GM12875 (cell line): Measurements from ENCODE around the gene SMARCA1.

Source experiments
- H3K4me3 ChIP-seq: one replicate; pipeline ENCODE4 v1.5.1; 2011; ENCODE audit warnings: low read depth, low read length, control low read depth
- TF ChIP-seq, protein P1 (sequence below): IDR thresholded peaks from 2 replicates; pipeline ENCODE4 v1.5.1; 2011; ENCODE audit warnings: low read depth, mild to moderate bottlenecking, control low read depth, inconsistent platforms, low read length, moderate library complexity, borderline replicate concordance; ENCODE audit not compliant: insufficient read depth

Gene SMARCA1

GRCh38 chrX:129545408-129545807, 22.1 kb upstream of the SMARCA1 start:
- TF ChIP-seq, protein P1, sequence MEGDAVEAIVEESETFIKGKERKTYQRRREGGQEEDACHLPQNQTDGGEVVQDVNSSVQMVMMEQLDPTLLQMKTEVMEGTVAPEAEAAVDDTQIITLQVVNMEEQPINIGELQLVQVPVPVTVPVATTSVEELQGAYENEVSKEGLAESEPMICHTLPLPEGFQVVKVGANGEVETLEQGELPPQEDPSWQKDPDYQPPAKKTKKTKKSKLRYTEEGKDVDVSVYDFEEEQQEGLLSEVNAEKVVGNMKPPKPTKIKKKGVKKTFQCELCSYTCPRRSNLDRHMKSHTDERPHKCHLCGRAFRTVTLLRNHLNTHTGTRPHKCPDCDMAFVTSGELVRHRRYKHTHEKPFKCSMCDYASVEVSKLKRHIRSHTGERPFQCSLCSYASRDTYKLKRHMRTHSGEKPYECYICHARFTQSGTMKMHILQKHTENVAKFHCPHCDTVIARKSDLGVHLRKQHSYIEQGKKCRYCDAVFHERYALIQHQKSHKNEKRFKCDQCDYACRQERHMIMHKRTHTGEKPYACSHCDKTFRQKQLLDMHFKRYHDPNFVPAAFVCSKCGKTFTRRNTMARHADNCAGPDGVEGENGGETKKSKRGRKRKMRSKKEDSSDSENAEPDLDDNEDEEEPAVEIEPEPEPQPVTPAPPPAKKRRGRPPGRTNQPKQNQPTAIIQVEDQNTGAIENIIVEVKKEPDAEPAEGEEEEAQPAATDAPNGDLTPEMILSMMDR: no peak
- no peak overlapping the region for H3K4me3 ChIP-seq

DNA sequence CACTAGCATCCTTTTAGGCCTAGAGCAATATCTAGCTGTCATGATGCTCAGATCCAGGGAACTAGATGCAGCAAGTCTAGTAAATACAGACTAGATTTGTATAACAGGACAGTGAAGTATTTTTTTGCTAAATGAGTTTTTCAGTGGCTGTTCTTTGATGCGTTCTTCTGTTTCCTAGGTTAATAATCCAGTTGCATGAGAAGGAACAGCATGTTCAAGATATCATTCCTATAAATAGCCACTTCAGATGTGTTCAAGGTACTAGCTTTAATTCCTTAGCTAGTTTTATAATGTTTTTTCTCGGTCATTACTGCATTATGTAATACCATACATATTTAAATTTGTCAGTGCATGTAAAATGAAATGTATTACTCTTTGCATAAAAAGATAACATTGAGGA, 21.5 kb upstream of the SMARCA1 start:
- H3K4me3 ChIP-seq: no peak overlapping the region
- TF ChIP-seq, protein P1: no peak

GRCh38 chrX:129540722-129541184, 17.5 kb upstream of the SMARCA1 start:
- TF ChIP-seq, protein P1: no peak
- peak overlapping the region; percentile 41 for H3K4me3 ChIP-seq

DNA sequence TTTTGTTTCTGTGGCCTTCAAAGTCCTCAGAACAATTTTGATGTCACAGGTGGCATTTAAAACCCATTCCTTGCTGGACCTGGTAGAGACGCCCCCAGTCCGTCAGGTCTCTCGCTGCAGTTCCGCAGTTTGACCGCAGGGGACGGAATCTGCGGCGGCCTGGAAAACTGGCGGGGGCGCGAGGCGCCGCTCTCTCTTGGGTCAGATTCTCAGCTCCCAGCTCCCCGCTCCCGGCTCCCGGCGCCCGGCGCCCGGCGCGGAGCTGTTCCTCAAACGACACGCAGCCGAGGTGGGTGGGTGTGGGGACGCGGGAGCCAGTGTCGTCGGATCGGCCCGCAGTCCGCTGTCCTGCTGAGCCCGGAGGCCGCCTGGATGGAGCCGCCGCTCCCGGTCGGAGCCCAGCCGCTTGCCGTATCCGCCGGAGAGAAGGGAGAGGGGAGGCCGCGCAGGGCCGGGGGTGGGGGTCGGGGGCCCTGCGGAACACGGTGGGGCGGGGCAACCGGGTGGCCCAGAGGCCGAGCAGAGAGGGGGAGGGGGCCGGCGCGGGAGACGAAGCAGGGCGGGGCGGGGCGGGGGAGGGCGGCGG, 16.9 kb upstream of the SMARCA1 start, which contains the start of gene OCRL:
Gene OCRL (plus strand): TSS at position 192 of the 586 bp plus-strand sequence. CDS start 181 bp downstream, at position 373.
- H3K4me3 ChIP-seq: peak within 1 kb of the TSS; percentile 61
- TF ChIP-seq, protein P1: peak; percentile 72

DNA sequence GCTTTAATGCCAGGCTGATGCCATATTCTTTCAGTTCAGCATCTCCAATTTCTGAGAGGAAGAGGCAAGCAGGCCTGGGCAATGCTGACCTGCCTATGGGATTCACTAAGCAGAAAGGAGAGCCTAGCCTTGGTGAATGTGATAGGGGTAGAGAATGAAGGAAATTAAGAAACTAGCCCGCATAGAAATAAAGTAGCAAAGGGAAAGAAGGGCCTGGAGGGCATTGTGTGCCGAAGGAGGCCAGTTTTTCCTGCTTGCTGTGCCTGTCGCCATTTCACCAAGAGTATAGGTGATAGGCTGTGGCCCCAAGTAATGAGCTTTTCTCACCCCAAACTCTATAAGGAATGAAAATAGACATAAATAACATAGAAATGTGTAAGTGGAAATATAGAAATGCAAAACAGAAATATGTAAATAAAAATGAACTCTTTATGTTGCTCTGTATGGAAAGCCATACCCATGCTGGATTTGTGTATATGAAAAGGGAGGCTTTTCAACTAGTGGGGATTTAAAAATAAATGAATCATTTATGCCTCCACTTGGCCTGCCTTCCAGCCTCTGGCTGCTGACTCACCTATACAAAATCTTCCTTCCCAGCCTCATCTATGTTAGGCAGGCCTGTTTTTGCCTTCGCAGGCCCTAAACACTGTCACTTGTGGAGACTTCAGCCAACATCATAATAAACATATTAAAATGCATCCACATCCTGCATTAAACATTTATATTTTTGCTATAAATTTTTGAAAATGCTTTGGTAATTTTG, 11.7 kb upstream of the SMARCA1 start:
- no peak overlapping the region for H3K4me3 ChIP-seq
- TF ChIP-seq, protein P1: no peak

- no peak overlapping the region for H3K4me3 ChIP-seq
- TF ChIP-seq, protein P1: no peak
Measured at GRCh38 chrX:129531132-129531531, 7.8 kb upstream of the SMARCA1 start.

GRCh38 chrX:129530410-129530809, 7.1 kb upstream of the SMARCA1 start:
- TF ChIP-seq, protein P1: no peak
- H3K4me3 ChIP-seq: no peak overlapping the region
